IgD-negative memory B cell (primary cell): ENCODE measurements around the gene YY1. TPM values are rescaled to one million over a fixed set of nuclear protein-coding genes. Genes with fewer than 3 reads are reported as not detected.
"Not testable (repeated sequence)": the region's sequence is repeated elsewhere in the genome, so short reads cannot be mapped to it uniquely, and the experiment has no call there.

Source experiments
- H3K27ac Mint-ChIP-seq, 3 donors: one replicate each; pipeline ENCODE4 v1.8.0; 2020 to 2022; ENCODE audit warnings: mild to moderate bottlenecking in 3 of 3, mixed read lengths in 3 of 3, moderate library complexity in 1 of 3
- H3K27me3 Mint-ChIP-seq: one replicate; pipeline ENCODE4 v1.8.0; 2021; ENCODE audit warnings: mixed read lengths
- H3K36me3 Mint-ChIP-seq: one replicate; pipeline ENCODE4 v1.8.0; 2020; ENCODE audit warnings: mild to moderate bottlenecking, mixed read lengths
- H3K4me1 Mint-ChIP-seq, 3 donors: one replicate each; pipeline ENCODE4 v1.8.0; 2020 to 2022; ENCODE audit warnings: mixed read lengths in 3 of 3, mild to moderate bottlenecking in 1 of 3
- H3K4me3 Mint-ChIP-seq, 4 donors: one replicate each; pipeline ENCODE4 v1.8.0; 2020 to 2022; ENCODE audit warnings: mild to moderate bottlenecking in 4 of 4, mixed read lengths in 4 of 4, moderate library complexity in 3 of 4
- H3K9me3 Mint-ChIP-seq, 3 donors: one replicate each; pipeline ENCODE4 v1.8.0; 2020 to 2021; ENCODE audit warnings: mixed read lengths in 3 of 3, mild to moderate bottlenecking in 1 of 3
- polyA plus RNA-seq: library from polyadenylated mRNA; unstranded; fragments of 300-500 nt; fragmentation: Illumina TruSeq; gene quantifications from one replicate; pipeline ENCODE4 v1.2.3, GENCODE V29; 2021

Gene YY1
- polyA plus RNA-seq, 1 donor from 2014 or later, result 17.7 TPM

GRCh38 chr14:100207588-100207987 lies 31.4 kb upstream of the YY1 start:
- not testable (repeated sequence) for H3K27ac Mint-ChIP-seq, H3K27me3 Mint-ChIP-seq, H3K9me3 Mint-ChIP-seq, H3K36me3 Mint-ChIP-seq, H3K4me1 Mint-ChIP-seq
- H3K4me3 Mint-ChIP-seq, result peak overlapping the region in 1 of 4 donors; percentile 32

DNA sequence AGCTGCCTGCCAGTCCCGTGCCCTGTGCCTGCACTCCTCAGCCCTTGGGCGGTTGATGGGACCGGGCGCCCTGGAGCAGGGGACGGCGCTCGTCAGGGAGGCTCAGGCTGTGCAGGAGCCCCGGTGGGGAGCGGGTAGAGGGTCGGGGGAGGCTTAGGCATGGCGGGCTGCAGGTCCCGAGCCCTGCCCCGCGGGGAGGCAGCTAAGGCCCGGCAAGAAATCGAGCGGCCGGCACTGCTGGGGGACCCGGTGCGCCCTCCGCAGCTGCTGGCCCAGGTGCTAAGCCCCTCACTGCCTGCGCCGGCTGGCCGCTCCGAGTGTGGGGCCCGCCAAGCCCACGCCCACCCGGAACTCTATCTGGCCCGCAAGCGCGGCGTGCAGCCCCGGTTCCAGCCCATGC lies 30.8 kb upstream of the YY1 start:
- not testable (repeated sequence) for H3K4me3 Mint-ChIP-seq, H3K36me3 Mint-ChIP-seq, H3K27me3 Mint-ChIP-seq, H3K27ac Mint-ChIP-seq, H3K9me3 Mint-ChIP-seq, H3K4me1 Mint-ChIP-seq

- Mint-ChIP-seq H3K27ac (no peak overlapping the region), H3K27me3 (peaks cover 2% of the 10 kb centered on the region), H3K9me3 (peaks cover 0 to 1% (median 0%) of the 10 kb centered on the region in 3 donors), H3K4me3 (peak overlapping the region in 1 of 4 donors; percentile 78), H3K4me1 (peaks cover 5 to 10% (median 6%) of the 10 kb centered on the region in 3 donors), H3K36me3 (peaks cover 3% of the 10 kb centered on the region)
These were observed 27.6 kb upstream of the YY1 start for GRCh38 chr14:100211366-100211765.

DNA sequence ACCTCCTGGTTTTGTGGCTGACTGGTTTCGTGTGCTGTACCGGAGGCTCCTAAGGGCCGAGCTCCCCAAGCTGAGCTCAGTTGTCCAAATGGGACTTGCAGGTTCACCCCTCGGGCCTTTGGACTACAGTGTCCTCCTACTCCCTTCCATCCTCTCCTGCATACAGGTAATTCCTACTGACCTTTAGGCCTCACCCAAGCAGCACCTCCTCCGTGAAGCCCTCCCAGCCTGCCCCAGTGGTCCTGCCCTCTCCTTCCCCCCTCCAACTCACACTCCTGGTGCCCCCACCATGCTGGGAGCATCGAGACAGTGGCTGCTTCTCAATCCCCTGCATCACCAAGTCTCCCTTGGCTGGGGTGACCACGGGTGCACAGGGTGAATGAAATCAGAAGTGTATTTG lies 27.1 kb upstream of the YY1 start:
- H3K9me3 Mint-ChIP-seq, result peaks cover 0 to 1% (median 0%) of the 10 kb centered on the region in 3 donors
- H3K36me3 Mint-ChIP-seq, result peaks cover 3% of the 10 kb centered on the region
- H3K27me3 Mint-ChIP-seq, result peaks cover 2% of the 10 kb centered on the region
- no peak overlapping the region for H3K27ac Mint-ChIP-seq
- peak overlapping the region in 1 of 4 donors; percentile 78 for H3K4me3 Mint-ChIP-seq
- H3K4me1 Mint-ChIP-seq, result peaks cover 5 to 10% (median 6%) of the 10 kb centered on the region in 3 donors

GRCh38 chr14:100212476-100213333 lies 26.2 kb upstream of the YY1 start:
- Mint-ChIP-seq H3K27me3 (peaks cover 2% of the 10 kb centered on the region), H3K9me3 (peaks cover 0 to 1% (median 0%) of the 10 kb centered on the region in 3 donors), H3K4me1 (peaks cover 5 to 10% (median 6%) of the 10 kb centered on the region in 3 donors), H3K4me3 (peak overlapping the region; percentile 17 to 78 (median 75)), H3K27ac (no peak overlapping the region), H3K36me3 (no peaks in the 10 kb centered on the region)

GRCh38 chr14:100213587-100213955 lies 25.4 kb upstream of the YY1 start:
- H3K27ac Mint-ChIP-seq, result peak overlapping the region; percentile 35 to 89 (median 54)
- no peaks in the 10 kb centered on the region for H3K36me3 Mint-ChIP-seq
- H3K27me3 Mint-ChIP-seq, result peaks cover 2% of the 10 kb centered on the region
- peak overlapping the region; percentile 74 to 86 (median 78) for H3K4me3 Mint-ChIP-seq
- peaks cover 5 to 10% (median 6%) of the 10 kb centered on the region in 3 donors for H3K4me1 Mint-ChIP-seq
- no peaks in the 10 kb centered on the region for H3K9me3 Mint-ChIP-seq

DNA sequence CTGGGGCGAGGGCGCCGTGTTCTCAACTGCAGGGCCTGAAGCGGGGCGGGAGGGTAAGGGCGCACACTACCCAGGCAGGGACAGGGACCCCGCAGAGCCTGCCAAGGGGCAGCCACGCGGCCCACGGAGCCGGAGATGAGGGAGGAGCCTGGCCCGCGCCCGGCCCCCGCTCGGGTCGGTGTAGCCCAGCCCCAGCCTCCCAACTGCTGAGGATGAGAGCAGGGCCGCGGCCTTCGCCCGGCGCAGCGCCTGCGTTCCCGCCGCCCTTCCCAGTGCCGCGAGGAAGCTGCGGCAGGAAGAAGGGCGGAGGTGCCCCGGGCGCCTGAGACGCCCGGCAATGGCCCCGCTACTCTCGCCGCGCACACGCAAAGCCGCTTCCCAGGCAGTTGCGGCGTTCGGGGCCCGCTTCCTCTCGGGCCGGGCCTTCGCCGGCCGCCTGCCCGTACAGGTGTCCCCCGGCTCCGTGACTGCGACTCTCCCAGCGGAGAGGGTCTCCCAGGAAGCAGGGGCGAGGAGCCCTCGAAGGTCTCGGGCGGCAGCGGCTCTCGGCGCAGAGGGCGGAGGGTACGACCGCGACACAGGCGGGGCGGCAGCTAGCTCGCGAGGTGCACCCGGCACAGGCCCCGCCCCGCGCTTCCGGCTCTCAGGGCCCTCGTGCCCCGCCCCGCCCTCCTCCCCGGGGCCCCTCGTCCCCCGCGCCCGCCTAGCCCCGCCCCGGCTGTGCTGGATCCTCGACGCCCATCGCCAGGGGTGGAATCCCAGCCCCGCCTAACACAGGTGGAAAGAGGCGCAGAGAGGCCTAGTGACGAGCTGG lies 24.8 kb upstream of the YY1 start:
- peak overlapping the region; percentile 75 to 94 (median 89) for H3K27ac Mint-ChIP-seq
- no peaks in the 10 kb centered on the region for H3K36me3 Mint-ChIP-seq
- peaks cover 2% of the 10 kb centered on the region for H3K27me3 Mint-ChIP-seq
- H3K4me3 Mint-ChIP-seq, result peak overlapping the region; percentile 76 to 92 (median 82)
- H3K9me3 Mint-ChIP-seq, result no peaks in the 10 kb centered on the region
- H3K4me1 Mint-ChIP-seq, result peaks cover 5 to 10% (median 6%) of the 10 kb centered on the region in 3 donors

- Mint-ChIP-seq H3K27ac (peak overlapping the region in 2 of 3 donors; percentile 75 to 94), H3K9me3 (no peaks in the 10 kb centered on the region), H3K4me3 (peak overlapping the region; percentile 76 to 92 (median 82)), H3K27me3 (peaks cover 2% of the 10 kb centered on the region), H3K36me3 (no peaks in the 10 kb centered on the region), H3K4me1 (peaks cover 5 to 10% (median 6%) of the 10 kb centered on the region in 3 donors)
These were observed 24.2 kb upstream of the YY1 start for GRCh38 chr14:100214770-100215083.

DNA sequence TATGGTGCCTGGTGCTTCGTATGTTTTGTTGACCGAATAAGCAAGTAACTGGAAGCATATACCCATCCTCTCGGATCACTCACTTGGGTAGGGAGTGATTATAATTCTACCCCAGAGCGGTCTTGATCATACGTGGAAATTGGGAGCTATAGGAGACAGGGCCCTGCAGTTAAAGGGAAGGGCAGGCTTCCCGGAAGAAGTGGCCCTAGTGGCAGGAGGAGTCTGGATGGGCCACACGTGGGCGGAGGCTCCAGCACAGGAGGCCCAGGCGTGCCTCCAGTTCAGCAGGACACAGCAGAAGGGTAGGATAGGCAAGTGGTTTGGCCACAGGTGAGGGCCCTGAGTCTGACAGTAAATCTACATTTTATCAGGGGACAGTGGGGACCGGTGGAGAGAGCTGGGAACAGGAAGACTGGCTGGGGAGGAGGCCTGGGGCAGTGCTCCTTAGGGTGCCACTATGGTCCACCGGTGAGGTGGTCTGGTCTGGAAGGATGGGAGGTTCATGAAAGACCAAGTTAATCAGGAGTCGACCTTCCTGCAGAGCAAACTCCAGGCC lies 23.5 kb upstream of the YY1 start:
- H3K36me3 Mint-ChIP-seq, result no peaks in the 10 kb centered on the region
- H3K9me3 Mint-ChIP-seq, result no peaks in the 10 kb centered on the region
- H3K4me1 Mint-ChIP-seq, result peaks cover 5 to 10% (median 6%) of the 10 kb centered on the region in 3 donors
- peaks cover 2% of the 10 kb centered on the region for H3K27me3 Mint-ChIP-seq
- H3K4me3 Mint-ChIP-seq, result peak overlapping the region; percentile 38 to 87 (median 82)
- H3K27ac Mint-ChIP-seq, result peak overlapping the region in 2 of 3 donors; percentile 63 to 94

- Mint-ChIP-seq H3K4me1 (peaks cover 7 to 16% (median 14%) of the 10 kb centered on the region in 3 donors), H3K9me3 (no peaks in the 10 kb centered on the region), H3K36me3 (no peaks in the 10 kb centered on the region), H3K4me3 (peak overlapping the region in 2 of 4 donors; percentile 47 to 58), H3K27me3 (peaks cover 2% of the 10 kb centered on the region), H3K27ac (peak overlapping the region in 1 of 3 donors; percentile 10)
These were observed 19.7 kb upstream of the YY1 start for GRCh38 chr14:100219126-100219785.

- Mint-ChIP-seq H3K9me3 (no peaks in the 10 kb centered on the region), H3K36me3 (no peaks in the 10 kb centered on the region), H3K27ac (no peak overlapping the region)
These were observed 17.3 kb upstream of the YY1 start for GRCh38 chr14:100221533-100222223.

GRCh38 chr14:100222224-100223093 lies 16.5 kb upstream of the YY1 start:
- no peak overlapping the region for H3K4me3 Mint-ChIP-seq
- no peaks in the 10 kb centered on the region for H3K27me3 Mint-ChIP-seq
- no peaks in the 10 kb centered on the region for H3K36me3 Mint-ChIP-seq
- H3K9me3 Mint-ChIP-seq, result no peaks in the 10 kb centered on the region
- H3K27ac Mint-ChIP-seq, result peak overlapping the region in 1 of 3 donors; percentile 73
- H3K4me1 Mint-ChIP-seq, result peaks cover 5 to 15% (median 12%) of the 10 kb centered on the region in 3 donors

More at GRCh38 chr14:100221533-100222223, 17.3 kb upstream of the YY1 start:
- H3K4me3 Mint-ChIP-seq, result no peak overlapping the region
- no peaks in the 10 kb centered on the region for H3K27me3 Mint-ChIP-seq
- H3K4me1 Mint-ChIP-seq, result peaks cover 5 to 15% (median 12%) of the 10 kb centered on the region in 3 donors
